ENCODE measurements around the gene WDR73. TPM values are rescaled to one million over a fixed set of nuclear protein-coding genes. Genes with fewer than 3 reads are reported as not detected.

WDR73 gene
- total RNA-seq, 1 experiment from 2014 or later, result 43.8 TPM

- no peak for DNase-seq (ENCODE audit: extremely low read depth, low read depth)
Observed at GRCh38 chr15:84621358-84621979, 32.6 kb downstream of the WDR73 start.

- no peak for DNase-seq (ENCODE audit: extremely low read depth, low read depth)
Observed at GRCh38 chr15:84620626-84621025, 33.5 kb downstream of the WDR73 start.

- no peak for DNase-seq (ENCODE audit: extremely low read depth, low read depth)
Observed at GRCh38 chr15:84616235-84616634, 37.8 kb downstream of the WDR73 start.

GRCh38 chr15:84611631-84612030 is 42.5 kb downstream of the WDR73 start:
- no peak for DNase-seq (ENCODE audit: extremely low read depth, low read depth)

- DNase-seq (ENCODE audit: extremely low read depth, low read depth), result no peak
Observed at GRCh38 chr15:84609818-84610525, 44.1 kb downstream of the WDR73 start.

- DNase-seq (ENCODE audit: extremely low read depth, low read depth), result no peak
Observed at GRCh38 chr15:84608707-84609284, 45.3 kb downstream of the WDR73 start.

GRCh38 chr15:84606653-84607120 is 47.4 kb downstream of the WDR73 start:
- no peak for DNase-seq (ENCODE audit: extremely low read depth, low read depth)

GRCh38 chr15:84605554-84605882 is 48.6 kb downstream of the WDR73 start:
- no peak for DNase-seq (ENCODE audit: extremely low read depth, low read depth)

GRCh38 chr15:84604826-84605553 is 49.1 kb downstream of the WDR73 start:
- no peak for DNase-seq (ENCODE audit: extremely low read depth, low read depth)

GRCh38 chr15:84603630-84604379 is 50.3 kb downstream of the WDR73 start:
- no peak for DNase-seq (ENCODE audit: extremely low read depth, low read depth)

GRCh38 chr15:84601555-84601838 is 52.6 kb downstream of the WDR73 start:
- no peak for DNase-seq (ENCODE audit: extremely low read depth, low read depth)

GRCh38 chr15:84600687-84601554 is 53.2 kb downstream of the WDR73 start, which contains the start of gene ZSCAN2:
TSS of gene ZSCAN2 (plus strand) at chr15:84601009. CDS start at chr15:84603928, 2,919 bp downstream.
- DNase-seq (ENCODE audit: extremely low read depth, low read depth), result peak; percentile 92

- DNase-seq (ENCODE audit: extremely low read depth, low read depth), result peak; percentile 74
Observed at GRCh38 chr15:84600331-84600686, 53.8 kb downstream of the WDR73 start.

- DNase-seq (ENCODE audit: extremely low read depth, low read depth), result no peak
Observed at GRCh38 chr15:84599906-84600305, 54.2 kb downstream of the WDR73 start.

GRCh38 chr15:84598993-84599392 is 55.1 kb downstream of the WDR73 start:
- peak; percentile 53 for DNase-seq (ENCODE audit: extremely low read depth, low read depth)

- DNase-seq (ENCODE audit: extremely low read depth, low read depth), result no peak
Observed at GRCh38 chr15:84598250-84598649, 55.8 kb downstream of the WDR73 start.

- DNase-seq (ENCODE audit: extremely low read depth, low read depth), result no peak
Observed at GRCh38 chr15:84597296-84597695, 56.8 kb downstream of the WDR73 start.

- no peak for DNase-seq (ENCODE audit: extremely low read depth, low read depth)
Observed at GRCh38 chr15:84595660-84596059, 58.4 kb downstream of the WDR73 start.

- DNase-seq (ENCODE audit: extremely low read depth, low read depth), result no peak
Observed at GRCh38 chr15:84594617-84595290, 59.3 kb downstream of the WDR73 start.

All from NCI-H460 (cell line).